SU-DHL-6 (cell line): ENCODE results near the gene PPARD.

ENCODE experiments used
- EZH2phosphoT487 ChIP-seq: fragments of 200-600 bp; sonication (generic), shearing (Covaris generic); conservative IDR thresholded peaks from 2 replicates; pipeline ENCODE4 v1.6.1; 2018; ENCODE audit warnings: mild to moderate bottlenecking, antibody characterized with exemption, low read length, moderate library complexity, mixed read lengths
- TF ChIP-seq, protein P1 (sequence below): fragments of 200-600 bp; sonication (generic); IDR thresholded peaks from one replicate; pipeline ENCODE4 v1.5.1; 2017; ENCODE audit warnings: antibody characterized with exemption, mild to moderate bottlenecking, low read length, moderate library complexity; ENCODE audit not compliant: insufficient read depth, poor library complexity, severe bottlenecking

DNA sequence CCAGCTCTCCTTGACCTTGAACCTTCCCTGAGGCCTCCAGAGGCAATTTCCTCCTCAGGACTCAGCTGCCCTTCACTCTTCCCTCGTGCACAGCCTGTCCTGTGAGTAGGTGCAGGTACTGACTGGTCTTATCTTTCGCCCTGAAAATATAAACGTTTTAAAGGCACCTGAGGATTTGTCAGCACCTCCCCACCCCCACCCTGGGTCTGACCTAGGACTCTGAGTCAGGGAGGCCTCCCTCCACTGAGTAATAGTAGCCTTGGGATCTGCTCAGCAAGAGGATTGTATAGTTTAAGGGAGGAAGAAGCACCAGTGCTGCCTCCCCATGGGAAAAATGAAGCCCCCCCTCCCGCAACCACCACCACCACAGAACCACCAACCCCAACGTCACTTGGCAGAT lies 54.6 kb downstream of the PPARD start:
- TF ChIP-seq, protein P1, sequence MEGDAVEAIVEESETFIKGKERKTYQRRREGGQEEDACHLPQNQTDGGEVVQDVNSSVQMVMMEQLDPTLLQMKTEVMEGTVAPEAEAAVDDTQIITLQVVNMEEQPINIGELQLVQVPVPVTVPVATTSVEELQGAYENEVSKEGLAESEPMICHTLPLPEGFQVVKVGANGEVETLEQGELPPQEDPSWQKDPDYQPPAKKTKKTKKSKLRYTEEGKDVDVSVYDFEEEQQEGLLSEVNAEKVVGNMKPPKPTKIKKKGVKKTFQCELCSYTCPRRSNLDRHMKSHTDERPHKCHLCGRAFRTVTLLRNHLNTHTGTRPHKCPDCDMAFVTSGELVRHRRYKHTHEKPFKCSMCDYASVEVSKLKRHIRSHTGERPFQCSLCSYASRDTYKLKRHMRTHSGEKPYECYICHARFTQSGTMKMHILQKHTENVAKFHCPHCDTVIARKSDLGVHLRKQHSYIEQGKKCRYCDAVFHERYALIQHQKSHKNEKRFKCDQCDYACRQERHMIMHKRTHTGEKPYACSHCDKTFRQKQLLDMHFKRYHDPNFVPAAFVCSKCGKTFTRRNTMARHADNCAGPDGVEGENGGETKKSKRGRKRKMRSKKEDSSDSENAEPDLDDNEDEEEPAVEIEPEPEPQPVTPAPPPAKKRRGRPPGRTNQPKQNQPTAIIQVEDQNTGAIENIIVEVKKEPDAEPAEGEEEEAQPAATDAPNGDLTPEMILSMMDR = no peak
- no peak for TF ChIP-seq EZH2phosphoT487
